ENCODE results near the gene RUFY3. TPM values are rescaled to one million over a fixed set of nuclear protein-coding genes. Genes with fewer than 3 reads are reported as not detected.

Gene RUFY3
- total and polyA plus RNA-seq, 9 of the 15 experiments (the other 6 are each of a cell fraction or from before 2014, with no cell fraction given): 4.2 to 31.1 (median 21.5) TPM

GRCh38 chr4:70704215-70704930, 17.4 kb upstream of the RUFY3 start (continued):
- no peak for TF ChIP-seq BHLHE40 (IDR thresholded peaks at IDR 0.05; ENCODE audit: low read length)
- TF ChIP-seq ZNF316 (IDR thresholded peaks at IDR 0.05): no peak
- TF ChIP-seq GTF2B (IDR thresholded peaks at IDR 0.05; ENCODE audit: extremely low read depth, insufficient read length): no peak
- no peak for TF ChIP-seq ELF2 (CRISPR knock-in tag; IDR thresholded peaks at IDR 0.05)
- 0 out of 2 replicates have a peak, but pooled peaks have one; percentile 22 for TF ChIP-seq MGA (IDR thresholded peaks at IDR 0.05)
- TF ChIP-seq SMARCA5 (IDR thresholded peaks at IDR 0.05): no peak
- no peak for TF ChIP-seq ZBTB2 (IDR thresholded peaks at IDR 0.05)
- no peak for TF ChIP-seq NR1H2 (CRISPR knock-in tag; IDR thresholded peaks at IDR 0.05)
- TF ChIP-seq HDAC1 (IDR thresholded peaks at IDR 0.05): 0 out of 4 replicates have a peak, but pooled peaks of 1 of the 2 experiments have one; percentile 25
- no peak for TF ChIP-seq MTF1 (CRISPR knock-in tag; IDR thresholded peaks at IDR 0.05; ENCODE audit: borderline replicate concordance)
- TF ChIP-seq ZC3H11A (IDR thresholded peaks at IDR 0.05; ENCODE audit: low read depth, low read length): no peak
- TF ChIP-seq RHOXF2B (CRISPR knock-in tag; conservative IDR thresholded peaks at IDR 0.05): no peak
- TF ChIP-seq ZNF239 (CRISPR knock-in tag; IDR thresholded peaks at IDR 0.05): no peak
- TF ChIP-seq GTF2A2 (tag; IDR thresholded peaks at IDR 0.05): no peak
- no peak for TF ChIP-seq ZNF561 (CRISPR knock-in tag; conservative IDR thresholded peaks at IDR 0.05)
- TF ChIP-seq ZNF212 (CRISPR knock-in tag; IDR thresholded peaks at IDR 0.05): no peak
- TF ChIP-seq RFX5 (IDR thresholded peaks at IDR 0.05; ENCODE audit: low read depth, low read length): no peak

Data from K562 (cell line).